Stimulated activated CD8-positive, alpha-beta memory T cell treated with anti-CD3 and anti-CD28 coated beads, Interleukin-12 subunit alpha, Interleukin-12 subunit beta, amount 100 ng/mL, for 1 hour (primary cell): Measurements from ENCODE around the gene PAQR9.

Source experiments
- DNase-seq: peaks from one replicate; pipeline ENCODE4 v3.0.0-alpha.2; 2020; ENCODE audit warnings: low read depth

The PAQR9 gene

DNA sequence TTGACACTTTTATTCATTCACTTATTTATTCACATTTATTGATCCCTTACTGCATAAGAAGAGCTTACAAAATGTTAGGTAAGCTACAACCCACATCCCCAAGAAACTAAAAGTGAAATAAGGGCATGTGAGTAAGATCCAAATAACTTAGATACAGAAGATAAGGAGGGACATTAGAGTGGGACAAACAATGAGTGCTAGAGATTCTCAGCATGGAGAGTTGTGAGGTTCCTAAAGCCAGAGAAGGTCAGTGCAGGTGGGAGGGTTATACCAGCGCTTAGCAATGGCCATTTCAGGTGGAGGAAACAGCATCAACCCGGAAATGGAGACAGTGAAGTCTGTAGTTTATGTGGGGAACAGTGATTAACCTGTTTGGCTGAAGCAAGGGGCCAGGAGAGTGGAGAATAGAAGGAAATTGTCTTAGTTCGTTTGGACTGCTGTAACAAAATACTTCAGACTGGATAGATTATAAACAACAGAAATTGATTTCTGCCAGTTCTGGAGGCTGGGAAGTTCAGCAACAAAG is 49.1 kb downstream of the PAQR9 start:
- DNase-seq = no peak

DNA sequence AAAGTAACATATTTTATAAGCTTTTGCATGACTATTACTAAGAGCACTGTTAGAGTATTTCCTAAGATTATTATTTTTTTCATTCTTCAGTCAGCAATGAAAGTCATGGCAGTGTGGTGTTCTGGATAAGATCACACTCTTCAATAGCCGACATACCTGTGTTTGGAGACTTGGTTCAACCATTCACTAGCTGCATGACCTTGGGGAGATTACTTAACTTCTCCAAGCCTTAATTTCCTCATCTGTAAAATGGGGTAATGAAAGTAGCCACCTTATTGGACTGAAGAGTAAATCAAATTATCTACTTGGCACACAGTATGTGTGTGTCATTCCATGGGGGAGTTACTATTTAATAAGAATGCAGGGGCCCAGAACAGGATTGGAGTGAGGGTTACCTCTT is 50.0 kb downstream of the PAQR9 start:
- DNase-seq = no peak

DNA sequence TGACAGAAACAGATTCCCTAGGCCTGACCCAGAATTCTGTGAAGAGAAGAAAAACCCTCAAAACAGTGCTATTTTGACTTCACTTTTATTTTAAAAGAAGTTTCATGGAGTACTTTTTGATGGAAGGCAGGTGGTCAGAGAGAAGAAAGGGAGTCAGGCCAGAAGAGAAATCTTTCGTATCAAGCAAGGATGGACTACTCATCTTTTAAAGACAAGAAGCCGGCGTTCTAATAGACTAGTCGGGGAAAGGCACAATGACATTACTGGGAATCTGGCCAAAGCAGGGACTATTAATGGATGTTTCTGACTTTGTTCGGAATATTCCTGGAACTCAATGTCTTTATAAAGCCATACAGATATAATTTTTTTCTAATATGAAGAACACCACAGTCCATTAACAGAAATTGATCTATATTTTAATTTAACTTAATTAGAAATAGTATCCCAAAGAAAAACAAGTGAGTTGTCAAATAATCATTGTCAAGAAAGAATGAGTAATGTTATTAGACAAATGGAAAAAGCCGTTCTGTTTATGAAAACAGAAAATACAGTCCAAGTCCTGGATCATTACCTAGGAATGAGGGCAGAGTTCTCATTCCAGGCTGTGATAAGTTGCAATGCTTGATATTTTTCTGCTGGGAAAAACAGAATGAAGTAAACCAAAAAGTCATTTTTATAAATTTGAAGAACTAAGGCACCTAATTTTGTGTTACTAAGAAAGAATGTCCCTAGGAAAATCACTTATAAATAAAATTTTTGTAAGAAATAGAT is 50.9 kb downstream of the PAQR9 start:
- no peak for DNase-seq
